ENCODE data around the gene TTN. TPM values are rescaled to one million over a fixed set of nuclear protein-coding genes. Genes with fewer than 3 reads are reported as not detected.

The TTN gene
- total and polyA plus RNA-seq, 4 donors, result 0.01 to 3.0 (median 0.80) TPM

GRCh38 chr2:178476477-178476876, 330.7 kb downstream of the TTN start:
- Histone ChIP-seq H3K27ac (ENCODE audit: low read depth in 1 of 2, low read length in 2 of 2) (no peak overlapping the region), H3K4me3 (ENCODE audit: low read depth in 1 of 3, low read length in 3 of 3) (no peak overlapping the region), H3K4me1 (ENCODE audit: control insufficient read depth in 4 of 4, insufficient read depth in 4 of 4, low read length in 3 of 4) (peaks cover 1 to 29% (median 17%) of the 10 kb centered on the region in 4 donors), H3K9me3 (ENCODE audit: control insufficient read depth in 4 of 4, low read length in 3 of 4) (no peaks in the 10 kb centered on the region), H3K9ac (ENCODE audit: low read depth in 1 of 2, low read length in 2 of 2) (no peak overlapping the region), H3K27me3 (ENCODE audit: control insufficient read depth in 4 of 4, insufficient read depth in 4 of 4, low read length in 3 of 4) (no peaks in the 10 kb centered on the region), H3K36me3 (ENCODE audit: control insufficient read depth in 4 of 4, insufficient read depth in 3 of 4, low read depth in 1 of 4, low read length in 3 of 4) (no peaks in the 10 kb centered on the region)
- DNase-seq (ENCODE audit: low spot score), result no peak
- TF ChIP-seq RXRA (IDR thresholded peaks at IDR 0.05), result no peak
- no peak for TF ChIP-seq YY1 (IDR thresholded peaks at IDR 0.05)
- TF ChIP-seq GABPA (IDR thresholded peaks at IDR 0.05 in 1 of 2, conservative IDR thresholded peaks at IDR 0.05 in 1 of 2), result no peak
- no peak for TF ChIP-seq RAD21 (IDR thresholded peaks at IDR 0.05)
- TF ChIP-seq JUND (IDR thresholded peaks at IDR 0.05), result no peak
- no peak for TF ChIP-seq FOXA1 (IDR thresholded peaks at IDR 0.05)
- no peak for TF ChIP-seq TAF1 (conservative IDR thresholded peaks at IDR 0.05)
- no peak for TF ChIP-seq HNF4A (conservative IDR thresholded peaks at IDR 0.05)
- TF ChIP-seq REST (IDR thresholded peaks at IDR 0.05), result no peak
- no peak for TF ChIP-seq FOXA2 (IDR thresholded peaks at IDR 0.05)

Other genes starting within 250 kb of the TTN start
- 1 to 10 TPM in 1 of 2 donors, under 1 TPM in 1; 0.37 to 1.0 TPM for gene CCDC141, start 242.7 kb upstream of the TTN start, total RNA-seq
- gene CCDC141, start 242.7 kb upstream of the TTN start, polyA plus RNA-seq, result under 1 TPM; 0.05 to 0.40 TPM

Measured in liver (tissue), 9 donors.